ENCODE measurements around the gene TMEM69. TPM values are rescaled to one million over a fixed set of nuclear protein-coding genes. Genes with fewer than 3 reads are reported as not detected.
A peak's percentile ranks its signal among the peaks of the same experiment; 100 is the strongest.
"Not testable (repeated sequence)": the region's sequence is repeated elsewhere in the genome, so short reads cannot be mapped to it uniquely, and the experiment has no call there.

Gene TMEM69
- total and polyA plus RNA-seq, 2 experiments from 2014 or later: 31.3 to 69.7 TPM

GRCh38 chr1:45730075-45730779, 42.2 kb downstream of the TMEM69 start:
- no peaks in the 10 kb centered on the region for H3K36me3 ChIP-seq
- TF ChIP-seq CTCF (IDR thresholded peaks at IDR 0.05; ENCODE audit: low read depth, low read length): no peak
- no peak overlapping the region for H3K4me3 ChIP-seq
- H3K9me3 ChIP-seq (ENCODE audit: low read depth): no peaks in the 10 kb centered on the region
- no peaks in the 10 kb centered on the region for H3K4me1 ChIP-seq (ENCODE audit: low read depth)
- no peak overlapping the region for H3K27ac ChIP-seq
- peak in 1 of 2 donors; percentile 41 for DNase-seq (ENCODE audit: low read depth in 1 of 2, low spot score in 1 of 2)
- H3K27me3 ChIP-seq: no peaks in the 10 kb centered on the region

- no peak overlapping the region for H3K4me3 ChIP-seq
- H3K27me3 ChIP-seq: no peaks in the 10 kb centered on the region
- no peaks in the 10 kb centered on the region for H3K9me3 ChIP-seq (ENCODE audit: low read depth)
- H3K4me1 ChIP-seq (ENCODE audit: low read depth): no peaks in the 10 kb centered on the region
- no peak for TF ChIP-seq CTCF (IDR thresholded peaks at IDR 0.05; ENCODE audit: low read depth, low read length)
- no peak overlapping the region for H3K27ac ChIP-seq
- H3K36me3 ChIP-seq: no peaks in the 10 kb centered on the region
- no peak for DNase-seq (ENCODE audit: low read depth in 1 of 2, low spot score in 1 of 2)
Observed at GRCh38 chr1:45730780-45731319, 42.9 kb downstream of the TMEM69 start.

- H3K36me3 ChIP-seq: peaks cover 5% of the 10 kb centered on the region
- TF ChIP-seq CTCF (IDR thresholded peaks at IDR 0.05; ENCODE audit: low read depth, low read length): no peak
- no peaks in the 10 kb centered on the region for H3K9me3 ChIP-seq (ENCODE audit: low read depth)
- H3K4me3 ChIP-seq: no peak overlapping the region
- no peak overlapping the region for H3K27ac ChIP-seq
- DNase-seq (ENCODE audit: low read depth in 1 of 2, low spot score in 1 of 2): no peak
- no peaks in the 10 kb centered on the region for H3K27me3 ChIP-seq
- H3K4me1 ChIP-seq (ENCODE audit: low read depth): no peaks in the 10 kb centered on the region
Observed at GRCh38 chr1:45739137-45739536, 51.2 kb downstream of the TMEM69 start.

- not testable (repeated sequence) for H3K4me3 ChIP-seq; H3K27ac ChIP-seq; H3K9me3 ChIP-seq (ENCODE audit: low read depth); DNase-seq (ENCODE audit: low read depth in 1 of 2, low spot score in 1 of 2); H3K27me3 ChIP-seq; H3K36me3 ChIP-seq; H3K4me1 ChIP-seq (ENCODE audit: low read depth)
Observed at GRCh38 chr1:45739641-45740156, 51.7 kb downstream of the TMEM69 start.

Other genes with a start within 250 kb of the TMEM69 start
- 7.8 and 13.9 TPM in 2 replicates for gene TESK2, start 197.0 kb upstream of the TMEM69 start, total RNA-seq
- gene TESK2, start 197.0 kb upstream of the TMEM69 start, polyA plus RNA-seq: 8.3 and 8.4 TPM in 2 replicates
- gene CCDC163, start 188.1 kb upstream of the TMEM69 start, total RNA-seq: 2.1 and 2.4 TPM in 2 replicates
- 2.1 and 4.9 TPM in 2 replicates for gene CCDC163, start 188.1 kb upstream of the TMEM69 start, polyA plus RNA-seq
- 8.2 and 10.0 TPM in 2 replicates for gene MMACHC, start 187.9 kb upstream of the TMEM69 start, total RNA-seq
- gene MMACHC, start 187.9 kb upstream of the TMEM69 start, polyA plus RNA-seq: 1.8 and 6.0 TPM in 2 replicates
- 526 and 782 TPM in 2 replicates for gene PRDX1, start 166.3 kb upstream of the TMEM69 start, total RNA-seq
- 1,545 and 1,744 TPM in 2 replicates for gene PRDX1, start 166.3 kb upstream of the TMEM69 start, polyA plus RNA-seq
- 145 and 187 TPM in 2 replicates for gene AKR1A1, start 137.4 kb upstream of the TMEM69 start, total RNA-seq
- 291 and 311 TPM in 2 replicates for gene AKR1A1, start 137.4 kb upstream of the TMEM69 start, polyA plus RNA-seq
- 54.9 and 89.3 TPM in 2 replicates for gene NASP, start 104.1 kb upstream of the TMEM69 start, total RNA-seq
- gene NASP, start 104.1 kb upstream of the TMEM69 start, polyA plus RNA-seq: 172 and 174 TPM in 2 replicates
- gene CCDC17, start 64.1 kb upstream of the TMEM69 start, total RNA-seq: 2.9 and 7.5 TPM in 2 replicates
- gene CCDC17, start 64.1 kb upstream of the TMEM69 start, polyA plus RNA-seq: 1.9 and 3.1 TPM in 2 replicates
- 69.7 and 96.3 TPM in 2 replicates for gene GPBP1L1, start 1.6 kb upstream of the TMEM69 start, total RNA-seq
- 79.5 and 123 TPM in 2 replicates for gene GPBP1L1, start 1.6 kb upstream of the TMEM69 start, polyA plus RNA-seq
- 5.7 and 7.3 TPM in 2 replicates for gene IPP, start 62.5 kb downstream of the TMEM69 start, total RNA-seq
- 12.1 and 24.9 TPM in 2 replicates for gene IPP, start 62.5 kb downstream of the TMEM69 start, polyA plus RNA-seq
- 39.7 and 79.2 TPM in 2 replicates for gene MAST2, start 115.4 kb downstream of the TMEM69 start, total RNA-seq
- 44.8 and 57.5 TPM in 2 replicates for gene MAST2, start 115.4 kb downstream of the TMEM69 start, polyA plus RNA-seq